Stomach (tissue), 9 donors: ENCODE results near the gene PRKG1. TPM values are rescaled to one million over a fixed set of nuclear protein-coding genes. Genes with fewer than 3 reads are reported as not detected.

Experiments used
- DNase-seq, 2 donors: peaks; one replicate each; pipeline versions ENCODE4 v3.0.0 to v3.0.0-alpha.2; 2013 to 2019
- H3K27ac ChIP-seq, 5 donors: fragments of 200-600 bp in 4 of 5; sonication (generic) in 4 of 5; one replicate each; pipeline ENCODE4 v1.5.1; 2013 to 2019; ENCODE audit warnings: mild to moderate bottlenecking in 1 of 5, moderate library complexity in 1 of 5
- H3K27me3 ChIP-seq, 3 donors: fragments of 200-600 bp; sonication (generic); one replicate each; pipeline ENCODE4 v1.5.1; 2017 to 2019; ENCODE audit warnings: mixed run types in 1 of 3
- H3K36me3 ChIP-seq, 4 donors: fragments of 200-600 bp; sonication (generic); 1 replicate in 3 of 4; 2 replicates in 1 of 4; pipeline ENCODE4 v1.5.1; 2016 to 2019
- H3K4me1 ChIP-seq, 4 donors: fragments of 200-600 bp; sonication (generic); one replicate each; pipeline ENCODE4 v1.5.1; 2016 to 2019
- H3K4me3 ChIP-seq, 4 donors: fragments of 200-600 bp; sonication (generic) in 3 of 4; one replicate each; pipeline ENCODE4 v1.5.1; 2016 to 2019; ENCODE audit warnings: mild to moderate bottlenecking in 1 of 4
- H3K9me3 ChIP-seq, 4 donors: fragments of 200-600 bp; sonication (generic); one replicate each; pipeline ENCODE4 v1.5.1; 2016 to 2019
- CTCF ChIP-seq, 7 experiments: fragments of 450-650 bp in 4 of 7; fragments of 200-600 bp in 3 of 7; sonication (generic) in 3 of 7; IDR thresholded peaks; one replicate each; pipeline ENCODE4 v1.5.1; 2016 to 2019; ENCODE audit warnings: antibody characterized with exemption in 7 of 7, control low read depth in 2 of 7, mild to moderate bottlenecking in 1 of 7
- EP300 ChIP-seq: sonication (generic); formaldehyde crosslinking; IDR thresholded peaks from one replicate; pipeline ENCODE4 v1.6.1; 2017; ENCODE audit warnings: antibody characterized with exemption
- POLR2A ChIP-seq, 4 donors: fragments of 450-650 bp; IDR thresholded peaks; one replicate each; pipeline ENCODE4 v1.6.1; 2016; ENCODE audit warnings: antibody characterized with exemption in 4 of 4, control low read depth in 2 of 4, mild to moderate bottlenecking in 1 of 4, moderate library complexity in 1 of 4
- POLR2AphosphoS5 ChIP-seq, 3 donors: sonication (generic); formaldehyde crosslinking; IDR thresholded peaks; one replicate each; pipeline ENCODE4 v1.6.1; 2016; ENCODE audit warnings: antibody characterized with exemption in 3 of 3
- WGBS, 5 donors: extraction: QIAGEN DNeasy Blood & Tissue Kit in 3 of 5; methylation state at CpG; one replicate each; pipeline versions ENCODE4 v1.1.5 to v1.1.7; 2013 to 2018; 5-methylcytosine and 5-hydroxymethylcytosine counted together
- intact Hi-C: fragments of 100-400 bp; cut with DNase I; formaldehyde crosslinking; loops from one replicate; pipeline ENCODE4 v1.15.1; 2023; ENCODE audit warnings: low total_unique reads
- polyA plus RNA-seq, 3 donors: library from polyadenylated mRNA; stranded (reverse); fragments of 200-250 nt; gene quantifications; one replicate each; pipeline ENCODE4 v1.2.3, GENCODE V29; 2013
- total RNA-seq, 5 donors: library from RNA; depleted of rRNA; stranded (reverse); fragments of >200 nt; gene quantifications; one replicate each; pipeline versions ENCODE4 v1.1.0 to v1.2.3, GENCODE V29; 2014 to 2016
- donor health status: healthy with polysubstance abuse.
- donor health status: Bipolar disorder and iron deficiency.
- donor health status: healthy.

PRKG1 gene
- total and polyA plus RNA-seq, 8 donors: 1.5 to 89.2 (median 14.3) TPM

DNA sequence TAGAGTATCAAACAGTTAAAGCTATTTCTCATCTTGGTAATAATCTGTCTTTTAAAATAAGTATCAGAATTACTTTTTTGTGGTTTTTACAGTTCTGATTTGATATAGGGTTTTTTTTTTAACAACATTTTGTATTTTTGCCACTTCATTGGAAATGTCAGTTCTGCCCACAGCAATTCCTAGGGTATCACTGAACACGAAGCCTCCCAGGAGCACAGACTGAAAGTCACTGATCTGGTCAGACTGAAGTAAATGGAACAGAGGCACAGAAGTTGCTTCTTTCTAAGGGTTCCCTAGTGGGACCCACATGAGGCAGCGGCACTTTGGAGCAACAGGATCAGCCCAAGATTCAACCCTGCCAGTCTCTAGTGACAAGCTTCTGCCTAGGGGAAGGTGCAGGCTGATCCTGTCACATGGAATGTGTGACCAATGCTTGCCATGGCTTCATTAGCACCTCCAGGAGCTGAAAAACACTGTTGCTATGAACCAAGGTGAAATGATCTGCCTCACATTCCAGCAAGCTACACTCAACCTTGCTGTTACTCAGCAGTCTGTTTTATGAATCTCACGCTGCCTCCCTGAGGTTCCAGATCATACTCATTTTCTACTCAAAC, 898.6 kb downstream of the PRKG1 start:
- no peaks in the 10 kb centered on the region for H3K4me1 ChIP-seq
- no peaks in the 10 kb centered on the region for H3K9me3 ChIP-seq
- no peak overlapping the region for H3K4me3 ChIP-seq
- TF ChIP-seq EP300: no peak
- TF ChIP-seq POLR2A (IDR thresholded peaks at IDR 0.05): no peak
- no peak for TF ChIP-seq POLR2AphosphoS5 (IDR thresholded peaks at IDR 0.05)
- no peak for TF ChIP-seq CTCF (IDR thresholded peaks at IDR 0.05)
- no peaks in the 10 kb centered on the region for H3K36me3 ChIP-seq
- H3K27me3 ChIP-seq: no peaks in the 10 kb centered on the region
- no peak overlapping the region for H3K27ac ChIP-seq
- no peak for DNase-seq
- intact Hi-C loops: no loop called here
- WGBS, 5 donors: 81 to 89% (median 85%) methylated on average over 3 of the region's 3 CpGs

DNA sequence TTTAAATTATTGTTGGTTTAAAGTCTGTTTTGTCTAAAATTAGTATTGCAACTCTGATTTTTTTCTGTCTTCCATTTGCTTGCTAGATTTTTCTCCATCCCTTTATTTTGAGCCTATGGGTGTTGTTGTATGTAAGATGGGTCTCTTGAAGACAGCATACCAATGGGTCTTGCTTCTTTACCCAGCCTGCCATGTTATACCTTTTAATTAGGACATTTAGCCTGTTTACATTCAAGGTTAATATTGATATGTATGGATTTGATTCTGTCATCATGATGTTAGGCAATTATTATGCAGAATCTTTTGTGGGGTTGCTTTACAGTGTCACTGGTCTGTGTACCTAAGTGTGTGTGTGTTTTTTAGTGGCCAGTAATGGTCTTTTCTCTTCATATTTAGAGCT, 906.5 kb downstream of the PRKG1 start:
- intact Hi-C loops: no loop called here
- Histone ChIP-seq H3K27me3 (no peaks in the 10 kb centered on the region), H3K4me1 (no peaks in the 10 kb centered on the region), H3K9me3 (peaks cover 0 to 7% (median 4%) of the 10 kb centered on the region in 4 donors), H3K4me3 (no peak overlapping the region), H3K36me3 (no peaks in the 10 kb centered on the region), H3K27ac (no peak overlapping the region)
- DNase-seq: no peak
- no peak for TF ChIP-seq CTCF (IDR thresholded peaks at IDR 0.05)
- no peak for TF ChIP-seq POLR2AphosphoS5 (IDR thresholded peaks at IDR 0.05)
- no peak for TF ChIP-seq POLR2A (IDR thresholded peaks at IDR 0.05)

GRCh38 chr10:51981731-51982130, 907.4 kb downstream of the PRKG1 start:
- no peak overlapping the region for H3K4me3 ChIP-seq
- TF ChIP-seq POLR2AphosphoS5 (IDR thresholded peaks at IDR 0.05) (no peak), POLR2A (IDR thresholded peaks at IDR 0.05) (no peak), EP300 (no peak), CTCF (IDR thresholded peaks at IDR 0.05) (no peak)
- 81 to 95% (median 94%) methylated on average over 1 of the region's 1 CpG for WGBS, 5 donors
- intact Hi-C loops: no loop called here
- no peaks in the 10 kb centered on the region for H3K36me3 ChIP-seq
- H3K4me1 ChIP-seq: no peaks in the 10 kb centered on the region
- no peak for DNase-seq
- H3K27me3 ChIP-seq: no peaks in the 10 kb centered on the region
- no peak overlapping the region for H3K27ac ChIP-seq
- peaks cover 0 to 7% (median 4%) of the 10 kb centered on the region in 4 donors for H3K9me3 ChIP-seq

DNA sequence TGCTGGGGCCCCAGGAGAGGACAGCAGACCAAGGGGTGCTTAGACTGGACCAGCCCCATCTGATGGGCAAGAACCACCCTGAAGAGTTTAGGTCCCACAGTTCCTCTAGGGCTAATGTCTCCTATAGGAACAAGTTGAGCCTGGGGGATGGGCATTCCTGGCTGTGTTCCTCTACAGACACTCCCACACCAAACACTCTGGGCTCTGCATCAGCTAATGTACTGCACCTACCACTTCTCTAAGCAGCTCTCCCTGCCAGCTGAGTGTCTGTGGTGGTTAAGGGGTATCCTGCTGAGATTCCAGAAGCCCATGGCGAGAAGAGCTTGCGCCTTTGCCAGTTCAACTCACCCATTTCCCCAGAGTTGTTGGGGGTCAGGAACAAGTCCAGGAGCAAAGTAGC, 909.2 kb downstream of the PRKG1 start:
- intact Hi-C loops: no loop called here
- no peaks in the 10 kb centered on the region for H3K27me3 ChIP-seq
- 89 to 100% (median 90%) methylated on average over 2 of the region's 2 CpGs for WGBS, 5 donors

More for the DNA sequence above, 909.2 kb downstream of the PRKG1 start:
- no peak for DNase-seq
- Histone ChIP-seq H3K9me3 (peaks cover 0 to 7% (median 4%) of the 10 kb centered on the region in 4 donors), H3K4me3 (no peak overlapping the region), H3K36me3 (no peaks in the 10 kb centered on the region), H3K4me1 (no peaks in the 10 kb centered on the region), H3K27ac (no peak overlapping the region)
- no peak for TF ChIP-seq POLR2AphosphoS5 (IDR thresholded peaks at IDR 0.05)
- no peak for TF ChIP-seq CTCF (IDR thresholded peaks at IDR 0.05)
- TF ChIP-seq EP300: no peak
- TF ChIP-seq POLR2A (IDR thresholded peaks at IDR 0.05): no peak
